Liver (tissue), 3 donors: ENCODE data around the gene PAXIP1.

Experiments
- CTCF ChIP-seq: fragments of 150-350 bp; IDR thresholded peaks from 2 replicates; pipeline ENCODE4 v1.5.1; 2017; ENCODE audit warnings: improper control_type of control experiment, low read depth, low read length; ENCODE audit not compliant: missing input control
- EGR1 ChIP-seq, 2 donors: IDR thresholded peaks; 2 replicates each; pipeline ENCODE4 v1.6.1; 2016 to 2018; ENCODE audit warnings: antibody characterized with exemption in 2 of 2, low read depth in 2 of 2
- FOXA1 ChIP-seq: IDR thresholded peaks from 2 replicates; pipeline ENCODE4 v1.6.1; 2016; ENCODE audit warnings: antibody characterized with exemption
- donor health status: healthy.
- donor health status: healthy.

- TF ChIP-seq FOXA1, result no peak
- no peak for TF ChIP-seq CTCF
- no peak for TF ChIP-seq EGR1 (IDR thresholded peaks at IDR 0.05; ENCODE audit: low read depth in 2 of 2)
Observed at GRCh38 chr7:154956427-154956826, 46.5 kb downstream of the PAXIP1 start.
